GM19328 (cell line): ENCODE data around the gene RYR3.

Experiments
- ATAC-seq: cut with Tn5 transposase; IDR thresholded peaks from one replicate; pipeline ENCODE4 v1.9.1; 2021; ENCODE audit warnings: mild to moderate bottlenecking, moderate library complexity; ENCODE audit not compliant: unreplicated experiment

The RYR3 gene

GRCh38 chr15:33380406-33380805, 69.6 kb downstream of the RYR3 start:
- ATAC-seq: no peak

- no peak for ATAC-seq
Observed at GRCh38 chr15:33382491-33382890, 71.7 kb downstream of the RYR3 start.

GRCh38 chr15:33384307-33384706, 73.5 kb downstream of the RYR3 start:
- ATAC-seq: no peak

GRCh38 chr15:33392453-33392852, 81.7 kb downstream of the RYR3 start:
- no peak for ATAC-seq

- no peak for ATAC-seq
Observed at GRCh38 chr15:33393546-33393945, 82.8 kb downstream of the RYR3 start.

- no peak for ATAC-seq
Observed at GRCh38 chr15:33395321-33395720, 84.6 kb downstream of the RYR3 start.

GRCh38 chr15:33395846-33396245, 85.1 kb downstream of the RYR3 start:
- ATAC-seq: no peak

GRCh38 chr15:33396475-33396874, 85.7 kb downstream of the RYR3 start:
- no peak for ATAC-seq

- no peak for ATAC-seq
Observed at GRCh38 chr15:33398555-33398954, 87.8 kb downstream of the RYR3 start.

- ATAC-seq: no peak
Observed at GRCh38 chr15:33400941-33401340, 90.2 kb downstream of the RYR3 start.

- ATAC-seq: no peak
Observed at GRCh38 chr15:33402600-33402999, 91.8 kb downstream of the RYR3 start.

GRCh38 chr15:33405096-33405495, 94.3 kb downstream of the RYR3 start:
- ATAC-seq: no peak

- no peak for ATAC-seq
Observed at GRCh38 chr15:33411596-33412540, 101.1 kb downstream of the RYR3 start.

GRCh38 chr15:33419701-33420100, 108.9 kb downstream of the RYR3 start:
- ATAC-seq: no peak

GRCh38 chr15:33424025-33424424, 113.3 kb downstream of the RYR3 start:
- ATAC-seq: no peak

GRCh38 chr15:33425142-33425541, 114.4 kb downstream of the RYR3 start:
- no peak for ATAC-seq

- no peak for ATAC-seq
Observed at GRCh38 chr15:33430577-33430976, 119.8 kb downstream of the RYR3 start.

- ATAC-seq: no peak
Observed at GRCh38 chr15:33433821-33434220, 123.1 kb downstream of the RYR3 start.

GRCh38 chr15:33438396-33438795, 127.6 kb downstream of the RYR3 start:
- ATAC-seq: no peak

- no peak for ATAC-seq
Observed at GRCh38 chr15:33440900-33441299, 130.1 kb downstream of the RYR3 start.

GRCh38 chr15:33442449-33442848, 131.7 kb downstream of the RYR3 start:
- no peak for ATAC-seq

- ATAC-seq: no peak
Observed at GRCh38 chr15:33443708-33444107, 132.9 kb downstream of the RYR3 start.

- ATAC-seq: no peak
Observed at GRCh38 chr15:33445984-33446383, 135.2 kb downstream of the RYR3 start.
